Stimulated activated CD4-positive, alpha-beta T cell treated with anti-CD3 and anti-CD28 coated beads, TNF-alpha, amount 100 ng/mL, for 4 hours (primary cell): ENCODE data around the gene MANBA.
A peak's percentile ranks its signal among the peaks of the same experiment; 100 is the strongest.
"Not testable (repeated sequence)": the region's sequence is repeated elsewhere in the genome, so short reads cannot be mapped to it uniquely, and the experiment has no call there.

Experiments
- DNase-seq, 3 experiments: peaks; one replicate each; pipeline ENCODE4 v3.0.0-alpha.2; 2020; ENCODE audit warnings: low read depth in 3 of 3

The MANBA gene

DNA sequence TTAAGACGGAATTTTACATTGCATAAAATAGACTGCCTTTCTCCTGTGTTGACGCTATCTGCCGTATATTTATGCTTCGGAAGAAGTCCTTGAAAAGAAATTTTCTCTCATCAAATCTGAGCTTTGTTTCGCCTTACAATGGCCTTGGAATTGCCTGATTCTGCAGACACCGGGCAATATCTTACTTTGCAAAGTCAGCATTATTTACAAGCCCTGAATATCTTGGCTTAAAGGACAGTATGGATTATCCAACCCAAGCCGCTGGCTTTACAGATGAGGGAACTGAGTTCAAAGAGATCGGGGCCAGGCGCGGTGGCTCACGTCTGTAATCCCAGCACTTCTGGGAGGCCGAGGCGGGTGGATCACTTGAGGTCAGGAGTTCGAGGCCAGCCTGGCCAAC is 1.1 kb upstream of the MANBA start:
- DNase-seq: no peak

DNA sequence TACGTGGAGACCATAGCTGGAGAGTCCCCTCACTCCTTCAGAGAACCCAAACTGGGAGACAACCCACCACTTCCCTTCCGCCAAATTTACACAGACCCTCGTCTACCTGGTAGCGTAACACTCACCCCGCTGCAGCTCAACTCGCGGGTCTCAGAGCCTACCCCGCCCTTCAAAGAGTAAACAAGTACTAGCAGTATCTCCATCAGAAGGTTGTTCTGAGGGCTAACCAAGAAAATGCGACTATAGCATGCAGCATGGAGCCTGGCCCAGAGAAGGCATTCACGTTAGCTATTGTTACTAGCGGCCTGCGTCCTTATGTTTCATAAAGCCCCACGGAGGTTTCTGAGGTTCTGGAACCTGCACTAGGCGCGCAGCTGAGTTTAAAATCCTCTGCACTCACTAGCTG is 531 bp upstream of the MANBA start:
- peak in 1 of 3 experiments; percentile 9 for DNase-seq

DNA sequence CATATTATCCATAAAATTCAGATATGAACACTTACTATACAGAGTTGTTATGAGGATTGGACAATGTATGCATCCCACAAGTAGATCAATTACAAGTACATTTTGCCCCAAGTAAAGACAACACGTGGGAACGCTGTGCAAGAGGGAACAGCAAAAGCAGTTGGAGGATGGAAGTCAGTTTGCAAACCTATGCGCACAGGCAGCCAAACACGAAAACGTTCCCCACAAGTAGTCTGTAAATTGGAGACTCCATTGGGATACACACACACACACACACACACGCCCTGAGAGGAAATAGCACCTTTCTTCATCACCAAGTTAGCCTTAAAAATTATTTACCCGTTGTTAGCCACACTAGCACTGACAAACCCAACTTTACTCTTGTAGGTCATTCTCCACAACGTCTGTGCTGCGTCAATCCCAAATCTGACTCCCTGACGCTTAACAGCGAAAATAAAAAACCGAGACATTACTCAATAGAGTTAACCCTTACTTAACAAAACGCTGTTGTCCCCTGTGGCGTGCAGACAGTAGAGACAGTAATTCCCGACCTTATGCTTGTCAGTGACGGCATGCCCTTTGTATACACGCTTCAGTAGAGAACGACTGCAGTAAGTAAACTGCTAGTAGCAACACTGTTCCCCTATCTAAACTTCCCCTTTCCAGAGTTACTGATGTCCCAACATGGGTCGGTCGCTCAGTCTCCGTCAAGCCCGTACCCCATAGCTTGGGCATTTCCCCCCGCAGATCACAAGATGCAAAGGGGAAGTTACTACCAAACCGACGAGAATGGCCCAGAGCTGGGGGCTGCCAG is 730 bp downstream of the MANBA start:
- peak in 1 of 3 experiments; percentile 7 for DNase-seq

DNA sequence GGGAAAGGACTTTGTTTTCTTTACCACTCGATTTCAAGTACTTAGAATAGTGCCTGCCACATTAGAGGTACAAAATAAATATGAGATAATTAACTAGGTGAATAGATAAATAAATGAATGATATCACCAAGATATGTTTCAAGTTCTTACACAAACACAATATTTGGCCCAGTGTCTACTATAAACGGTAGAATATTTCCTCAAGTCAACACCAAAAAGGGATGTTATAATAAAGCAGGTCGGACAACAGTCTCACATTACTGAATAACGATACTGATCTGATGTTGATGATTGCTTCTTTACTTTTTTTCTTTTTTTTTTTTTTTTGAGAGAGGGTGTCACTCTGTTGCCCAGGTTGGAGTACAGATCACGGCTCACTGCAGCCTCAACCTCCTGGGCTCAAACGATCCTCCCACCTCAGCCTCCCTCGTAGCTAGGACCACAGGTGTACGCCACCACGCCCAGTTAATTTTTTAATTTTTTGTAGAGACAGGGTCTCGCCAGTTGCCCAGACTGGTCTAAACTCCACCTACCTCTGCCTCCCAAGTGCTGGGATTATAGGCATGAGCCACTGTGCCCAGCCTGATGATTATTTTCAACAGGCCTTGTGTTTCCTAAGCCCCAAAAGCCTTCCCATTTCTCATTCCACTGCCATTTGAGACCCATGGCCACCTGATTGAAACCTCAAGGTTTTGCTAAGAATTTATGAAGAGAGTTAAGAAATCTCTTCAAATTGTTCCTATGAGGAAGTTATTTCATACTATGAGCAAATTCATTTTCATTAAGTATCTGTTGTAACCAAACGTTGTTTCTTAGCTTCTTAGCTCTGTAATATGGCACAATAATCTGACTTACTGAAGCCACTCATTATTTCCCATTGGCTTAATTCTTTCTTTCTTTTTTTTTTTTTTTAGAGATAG is 2.3 kb downstream of the MANBA start:
- no peak for DNase-seq

DNA sequence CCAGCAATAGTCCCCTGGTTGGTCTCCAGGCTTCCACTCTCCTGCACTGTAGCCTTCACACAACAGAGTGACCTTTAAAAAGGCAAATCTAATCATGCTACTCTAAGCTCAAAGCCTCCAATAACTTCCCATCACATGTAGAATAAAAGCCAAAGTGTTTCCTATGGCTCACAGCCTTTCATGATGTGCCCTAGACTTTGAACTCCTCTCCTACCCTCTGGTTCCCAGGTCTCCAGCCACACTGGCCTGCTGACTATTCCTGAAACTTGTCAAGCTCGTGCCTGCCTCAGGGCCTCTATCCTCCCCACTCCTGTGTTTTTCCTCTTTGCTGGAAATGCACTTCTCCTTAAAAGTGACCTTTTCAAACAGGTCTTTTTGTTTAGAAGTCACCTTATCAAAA is 3.1 kb downstream of the MANBA start:
- DNase-seq: no peak

DNA sequence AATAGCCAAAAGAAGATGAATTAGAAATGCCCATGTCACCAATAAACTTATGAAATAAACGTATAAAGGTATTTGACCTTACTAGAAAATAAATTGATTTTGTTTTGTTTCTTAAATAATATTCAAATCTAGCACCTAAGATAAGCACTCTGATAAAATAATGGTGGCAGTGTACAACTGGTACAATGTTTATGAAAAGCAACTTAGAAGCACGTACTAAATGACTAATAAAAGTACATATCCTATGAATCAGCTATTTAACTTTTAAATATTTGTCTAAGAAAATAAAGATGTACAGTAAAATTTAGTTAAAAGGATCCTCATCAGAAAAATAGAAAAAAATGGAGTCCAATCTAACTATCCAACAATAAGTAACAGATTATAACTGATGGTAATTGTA is 6.7 kb downstream of the MANBA start:
- no peak for DNase-seq

DNA sequence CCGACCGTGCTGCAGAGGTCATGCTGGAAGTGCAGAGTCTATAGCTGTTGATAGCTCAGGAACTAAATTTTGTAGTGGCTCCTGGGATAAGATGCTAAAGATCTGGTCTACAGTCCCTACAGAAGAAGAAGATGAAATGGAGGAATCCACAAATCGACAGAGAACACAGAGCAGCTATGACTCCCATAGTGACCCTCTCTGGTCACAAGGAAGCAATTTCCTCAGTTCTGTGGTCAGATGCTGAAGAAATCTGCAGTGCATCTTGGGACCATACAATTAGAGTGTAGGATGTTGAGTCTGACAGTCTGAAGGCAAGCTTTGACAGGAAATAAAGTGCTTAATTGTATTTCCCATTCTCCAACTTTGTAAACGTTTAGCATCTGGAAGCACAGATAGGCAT is 8.8 kb downstream of the MANBA start:
- DNase-seq: no peak

DNA sequence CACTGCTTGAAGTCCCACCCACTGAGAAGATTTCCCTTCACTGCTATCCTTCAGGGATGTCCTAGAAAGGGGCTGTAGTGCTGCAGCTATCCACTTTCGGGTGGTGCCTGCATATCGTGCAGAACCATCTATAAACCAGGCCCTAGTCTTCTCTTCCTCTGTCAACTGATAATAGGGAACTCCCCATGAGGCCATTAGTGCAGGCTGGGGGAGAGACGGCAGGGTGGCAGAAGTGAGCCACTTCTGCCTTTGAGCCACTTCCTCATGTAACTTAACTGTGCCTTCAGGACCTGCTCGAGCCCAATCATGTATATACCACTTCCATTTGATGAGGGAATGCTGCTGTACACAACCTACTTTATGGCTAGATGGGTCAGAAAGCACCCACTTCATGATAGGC is 17.4 kb downstream of the MANBA start:
- DNase-seq: not testable (repeated sequence)

DNA sequence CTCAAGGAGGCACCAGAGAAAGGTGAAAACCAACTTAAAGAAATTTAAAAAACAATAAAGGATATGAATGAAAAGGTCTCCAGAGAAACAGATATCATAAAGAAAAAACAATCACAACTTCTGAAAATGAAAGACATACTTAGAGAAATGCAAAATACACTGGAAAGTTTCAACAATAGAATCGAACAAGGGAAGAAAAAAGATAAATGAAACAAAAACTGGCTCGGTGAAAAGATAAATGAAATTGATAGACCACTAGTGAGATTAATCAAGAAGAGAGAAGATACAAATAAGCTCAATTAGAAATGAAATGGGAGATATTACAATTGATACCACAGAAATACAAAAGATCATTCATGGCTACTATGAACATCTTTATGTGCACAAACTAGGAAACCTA is 22.0 kb downstream of the MANBA start:
- not testable (repeated sequence) for DNase-seq

DNA sequence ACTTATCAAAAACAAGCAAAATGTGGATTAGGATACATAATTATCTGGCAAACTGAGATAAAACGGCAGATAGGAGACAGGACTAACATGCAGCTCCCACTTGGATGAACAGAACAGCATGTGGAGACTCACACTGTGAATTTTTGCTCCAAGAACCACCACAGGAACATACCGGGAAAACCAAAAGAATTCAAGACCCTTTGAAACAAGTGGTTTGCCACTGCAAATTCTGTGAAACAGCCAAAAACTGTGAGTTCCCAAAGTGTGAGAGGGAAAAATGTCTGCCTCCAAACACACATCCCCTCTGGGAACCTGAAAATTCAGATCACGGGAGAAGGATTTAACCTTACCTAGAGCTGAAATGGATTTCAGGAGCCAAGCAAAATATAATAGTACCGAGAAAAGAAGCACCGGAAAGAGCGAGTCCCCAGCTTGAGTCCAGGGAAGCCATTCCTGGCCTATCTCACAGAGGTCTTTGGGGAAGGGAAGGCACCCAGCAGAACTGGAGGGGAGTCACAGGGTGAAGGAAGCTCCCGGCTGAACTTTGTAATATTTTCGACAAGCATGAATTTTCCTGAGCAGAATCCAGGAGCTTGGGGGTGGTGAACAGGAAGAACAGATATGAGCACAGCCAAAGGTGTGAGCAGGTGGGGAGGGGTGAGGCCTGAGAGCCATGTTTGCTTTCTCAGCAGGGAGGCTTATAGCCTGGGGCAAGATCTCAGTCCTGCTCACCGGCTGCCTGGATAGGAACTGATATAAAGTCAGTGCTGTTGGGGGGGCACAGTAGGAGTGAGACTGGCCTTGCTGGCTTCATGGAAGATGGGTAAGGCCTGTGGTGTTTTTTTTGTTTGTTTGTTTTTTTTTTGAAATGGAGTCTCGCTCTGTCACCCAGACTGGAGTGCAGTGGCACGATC is 23.9 kb downstream of the MANBA start:
- DNase-seq: no peak

DNA sequence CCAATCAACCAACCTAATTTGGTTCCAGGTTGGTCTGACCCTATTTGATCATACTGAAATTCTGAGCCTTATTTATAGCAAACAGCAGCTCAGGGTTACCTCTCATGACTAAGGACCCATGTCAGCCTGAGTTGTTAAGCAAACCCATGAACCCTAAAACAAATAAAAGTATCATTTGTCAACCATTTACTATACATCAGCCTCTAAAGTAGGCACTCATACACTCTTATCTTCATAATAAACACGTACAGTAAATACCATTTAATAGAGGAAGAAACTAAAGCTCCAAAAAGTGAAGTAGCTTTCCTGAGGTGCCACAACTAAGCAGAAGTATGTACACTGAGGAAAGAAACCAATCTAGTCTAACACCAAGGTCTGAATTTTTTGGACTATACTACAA is 25.2 kb downstream of the MANBA start:
- DNase-seq: no peak

DNA sequence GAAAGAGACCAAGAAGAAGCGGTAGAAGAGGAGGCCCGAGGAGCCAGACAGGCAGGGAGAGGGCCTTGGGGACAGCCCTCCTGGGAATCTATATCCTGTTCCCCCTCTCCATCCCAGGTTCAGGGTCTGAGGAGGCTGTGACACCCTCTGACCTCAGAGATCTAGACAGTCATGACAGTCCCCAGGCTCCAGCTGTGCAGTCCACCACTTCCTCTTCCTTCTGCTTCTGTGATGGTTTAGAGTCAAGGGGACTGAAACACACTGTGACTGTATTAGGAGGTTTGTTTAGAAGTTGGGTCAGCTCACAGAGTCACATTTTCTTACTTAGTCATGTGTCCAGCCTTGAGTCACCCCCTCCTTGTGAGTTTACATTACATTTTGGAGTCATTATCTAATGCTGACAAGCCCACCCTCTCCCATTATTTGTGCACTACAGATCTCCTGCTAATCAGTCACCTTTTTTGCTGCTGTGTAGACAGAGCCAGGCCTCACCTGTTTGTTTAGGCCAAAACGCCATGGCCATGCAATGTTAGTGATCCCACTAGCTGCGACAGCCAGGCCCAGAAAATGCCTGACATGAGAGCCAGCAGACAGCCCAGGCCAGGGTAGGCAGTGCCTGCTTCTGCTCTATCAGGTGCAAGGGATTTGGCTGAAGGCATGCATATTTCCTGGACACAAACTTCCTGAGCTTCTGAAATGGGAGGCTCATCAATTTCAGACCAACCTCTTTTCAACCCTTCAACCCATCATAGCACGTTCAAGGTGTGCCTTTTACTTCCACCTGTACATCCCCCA is 26.0 kb downstream of the MANBA start:
- DNase-seq: no peak

DNA sequence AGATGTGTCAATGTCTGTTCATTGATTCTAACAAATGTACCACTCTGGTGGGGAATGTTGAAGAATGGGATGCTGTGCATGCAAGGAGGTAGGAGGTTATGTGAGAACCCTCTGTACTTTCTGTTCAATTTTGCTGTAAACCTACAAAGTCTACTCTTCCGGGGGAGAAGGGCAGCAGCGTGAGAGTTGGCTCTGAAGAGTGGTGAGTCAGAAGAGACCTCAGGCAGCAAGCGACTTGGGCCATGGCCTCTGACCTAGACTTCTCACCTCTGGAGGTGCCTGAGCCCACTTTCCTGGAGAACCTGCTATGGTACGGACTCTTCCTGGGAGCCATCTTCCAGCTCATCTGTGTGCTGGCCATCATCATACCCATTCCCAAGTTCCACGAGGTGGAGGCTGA is 26.7 kb downstream of the MANBA start:
- DNase-seq: no peak

DNA sequence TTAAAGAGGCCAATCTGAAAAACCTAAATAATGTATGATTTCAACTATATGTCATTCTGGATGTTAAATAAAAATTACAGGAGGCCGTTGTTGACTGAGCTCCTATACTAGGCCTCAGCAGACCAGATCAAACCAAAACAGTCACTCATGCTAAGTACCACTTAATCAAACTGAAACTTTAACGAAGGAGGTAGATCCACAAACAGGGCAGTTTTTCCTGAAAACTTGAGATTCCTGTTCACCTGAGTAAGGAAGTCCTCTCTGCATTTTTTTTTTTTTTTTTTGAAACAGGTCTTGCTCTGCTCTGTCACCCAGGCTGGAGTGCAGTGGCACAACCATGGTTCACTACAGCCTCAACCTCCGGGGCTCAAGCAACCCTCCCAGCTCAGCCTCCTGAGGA is 27.7 kb downstream of the MANBA start:
- no peak for DNase-seq

DNA sequence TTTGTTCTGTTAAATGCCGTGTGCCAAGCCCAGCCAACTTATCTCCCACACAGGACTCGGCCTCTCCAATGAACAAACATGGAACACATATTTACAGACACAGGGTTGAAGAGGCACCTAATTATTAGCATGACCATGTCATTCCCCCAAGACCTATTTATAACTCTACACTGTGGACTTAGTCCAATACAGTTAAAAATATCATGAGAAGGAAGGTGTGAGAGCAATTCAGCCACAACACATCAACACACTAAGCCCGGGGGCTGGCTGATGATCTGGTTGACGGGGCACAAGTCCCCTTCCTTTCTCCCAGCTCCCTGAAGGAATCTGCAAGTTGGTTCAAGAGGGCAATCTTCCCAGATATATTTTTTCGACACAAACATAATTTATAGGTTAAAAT is 28.1 kb downstream of the MANBA start:
- DNase-seq: no peak

DNA sequence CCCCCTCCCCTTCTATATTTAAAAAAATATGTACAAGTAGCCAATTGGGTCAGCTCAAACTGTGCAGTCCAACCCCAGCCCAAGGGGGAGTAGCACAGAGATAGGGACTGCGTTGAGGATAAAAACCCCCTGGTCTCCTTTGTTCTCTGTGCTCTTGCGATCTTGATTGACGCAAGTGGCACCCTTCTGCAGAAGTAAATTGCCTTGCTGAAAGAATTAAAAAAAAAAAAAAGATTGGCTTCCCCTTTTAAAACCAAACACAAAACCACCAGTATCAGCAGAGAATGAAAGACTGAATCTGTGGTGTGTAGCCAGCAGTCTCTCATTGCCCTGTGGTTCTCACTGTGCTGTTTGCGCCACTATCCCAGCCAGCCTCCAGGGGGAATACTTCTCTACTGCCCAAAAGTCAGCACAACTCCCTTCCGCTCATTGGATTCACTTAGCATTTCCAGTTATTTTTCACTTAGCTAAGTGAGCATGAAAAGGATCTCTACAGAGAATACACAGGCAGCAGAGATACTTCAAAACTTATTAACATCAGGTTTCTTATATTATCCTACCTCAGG is 29.7 kb downstream of the MANBA start:
- no peak for DNase-seq

DNA sequence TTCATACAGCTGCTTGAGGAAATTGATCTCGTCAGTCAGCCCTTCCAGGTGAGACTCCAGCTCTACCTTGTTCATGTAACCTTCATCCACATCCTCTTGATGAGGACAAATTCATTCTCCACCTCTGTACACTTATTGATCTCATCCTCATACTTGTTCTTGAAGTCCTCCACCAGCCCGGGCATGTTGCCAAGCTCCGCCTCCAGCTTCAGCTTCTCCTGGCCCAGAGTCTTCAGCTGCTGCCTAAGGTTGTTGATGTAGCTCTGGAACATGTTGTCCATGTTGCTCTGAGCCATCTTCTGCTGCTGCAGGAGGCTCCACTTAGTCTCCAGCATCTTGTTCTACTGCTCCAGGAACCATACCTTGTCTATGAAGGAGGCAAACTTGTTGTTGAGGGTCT is 31.3 kb downstream of the MANBA start:
- not testable (repeated sequence) for DNase-seq

DNA sequence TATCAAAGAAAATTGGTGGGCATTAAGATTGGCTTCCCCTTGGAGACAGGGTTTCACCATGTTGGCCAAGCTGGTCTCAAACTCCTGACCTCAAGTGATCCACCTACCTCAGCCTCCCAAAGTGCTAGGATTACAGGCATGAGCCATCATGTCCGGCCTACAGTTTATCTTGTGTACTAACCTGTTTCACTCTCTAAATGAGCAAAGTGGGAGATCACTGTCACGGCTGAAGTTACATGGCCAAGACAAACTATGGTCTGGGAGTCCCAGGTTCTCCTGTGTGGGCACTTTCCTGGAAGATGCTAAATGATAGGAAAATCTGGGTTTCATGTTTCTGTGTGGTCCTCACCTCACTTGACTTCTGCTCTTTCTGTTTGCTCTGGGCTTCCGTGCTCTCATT is 33.8 kb downstream of the MANBA start:
- not testable (repeated sequence) for DNase-seq

DNA sequence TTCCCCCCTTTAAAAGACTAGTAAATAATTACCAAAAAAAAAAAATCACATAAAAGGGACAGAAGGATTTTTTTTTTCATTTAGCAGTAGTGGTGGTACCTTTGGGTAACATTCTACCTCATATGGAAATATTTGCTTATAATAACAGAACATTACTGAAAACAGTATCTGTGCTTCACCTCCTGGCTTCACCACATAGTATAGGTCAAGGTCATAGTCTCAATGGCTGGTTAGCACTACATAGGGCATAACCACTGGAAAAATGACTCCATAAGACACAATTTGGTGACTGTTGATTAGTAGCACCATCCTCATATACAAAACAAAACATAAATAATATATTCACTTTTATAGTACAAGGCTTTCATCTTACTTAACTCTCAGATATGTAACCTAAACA is 34.7 kb downstream of the MANBA start:
- no peak for DNase-seq

DNA sequence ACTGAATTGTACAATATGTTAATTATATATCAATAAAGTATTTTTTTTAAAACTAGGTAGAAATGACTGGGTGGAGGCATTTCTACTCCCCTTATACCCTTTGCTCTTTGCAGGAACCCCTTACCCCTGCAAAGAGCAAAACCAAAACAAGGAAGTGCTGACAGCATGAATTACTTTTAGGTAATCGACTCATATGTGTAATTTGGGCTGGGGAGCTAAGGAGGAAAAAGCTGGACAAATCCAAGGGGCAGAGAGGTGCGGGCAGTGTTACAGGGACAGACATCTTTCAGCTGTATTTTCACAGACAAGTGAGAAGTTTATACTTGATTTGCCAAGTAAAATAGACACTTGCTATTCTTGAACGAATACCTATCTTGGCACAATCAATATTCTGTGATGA is 35.5 kb downstream of the MANBA start:
- no peak for DNase-seq

DNA sequence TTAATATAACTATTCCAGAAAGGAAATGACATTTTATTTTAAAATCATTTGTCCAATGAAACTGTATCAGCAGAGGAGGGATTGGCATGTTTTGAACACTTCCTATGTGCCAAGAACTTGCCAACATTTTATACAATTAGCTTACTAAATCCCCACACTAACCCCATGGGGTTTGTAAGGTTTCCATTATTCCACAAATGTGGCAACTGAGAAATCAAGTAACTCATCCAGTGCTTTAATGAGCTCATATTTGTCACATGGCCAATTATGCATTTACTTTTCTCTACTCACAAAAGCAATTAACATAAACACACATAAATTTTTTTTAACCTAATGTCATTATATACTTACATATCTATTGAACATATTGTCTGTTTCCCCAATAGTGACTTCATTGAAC is 37.3 kb downstream of the MANBA start:
- no peak for DNase-seq
